ENCODE results near the gene FAF1. TPM values are rescaled to one million over a fixed set of nuclear protein-coding genes. Genes with fewer than 3 reads are reported as not detected.

Gene FAF1
- total and polyA plus RNA-seq, 2 donors (not counting 3 experiments of a cell fraction or from before 2014, with no cell fraction given): 9.0 to 57.6 TPM

GRCh38 chr1:50702395-50702794, 257.7 kb downstream of the FAF1 start:
- no peaks in the 10 kb centered on the region for H3K27me3 ChIP-seq (ENCODE audit: control insufficient read depth in 2 of 2, insufficient read depth in 2 of 2, low read length in 2 of 2)
- BruUV-seq (replicated peaks): no TSS peak
- no peak overlapping the region for H3K27ac ChIP-seq (ENCODE audit: insufficient read depth, low read depth, low read length)
- FAIRE-seq: no peak
- ChIA-PET CTCF (interaction anchor here (0.6 to 5.2 kb wide), 4 partner anchors 29 to 334 kb away, joined by 3 to 142 read pairs (median 55); no protein-coding TSS in a partner anchor), POLR2A (no interaction called here)
- dilution Hi-C loops (cut with MboI; ENCODE audit: extremely low pct_ligation_motif_present, low sequenced_read_pairs) (no loop called here), intact Hi-C loops (cut with micrococcal nuclease) (loop anchor here (5.0 kb wide), 1 partner anchor 95 kb away; no protein-coding TSS in a partner anchor)
- H3K4me3 ChIP-seq (replicated peaks in 1 of 3; ENCODE audit: insufficient read depth in 1 of 3, low read depth in 1 of 3, low read length in 3 of 3): no peak overlapping the region
- no peaks in the 10 kb centered on the region for H3K9me1 ChIP-seq (replicated peaks; ENCODE audit: control insufficient read depth, extremely low read depth, insufficient read depth, low read length)
- no peaks in the 10 kb centered on the region for H3K79me2 ChIP-seq (ENCODE audit: control insufficient read depth, insufficient read depth, low read length)
- no peaks in the 10 kb centered on the region for H3K4me1 ChIP-seq (ENCODE audit: control insufficient read depth, extremely low read depth, insufficient read depth, low read length)
- DNase-seq (ENCODE audit: low read depth, low spot score): no peak
- TF ChIP-seq CTCF (IDR thresholded peaks at IDR 0.05; ENCODE audit: extremely low read depth in 1 of 2, insufficient read depth in 1 of 2, low read depth in 1 of 2, low read length in 2 of 2) (no peak), GATA2 (IDR thresholded peaks at IDR 0.05; ENCODE audit: insufficient read depth, insufficient read length, low read depth, low read length) (no peak), POLR2A (IDR thresholded peaks at IDR 0.05; ENCODE audit: low read depth, low read length) (no peak), MYC (IDR thresholded peaks at IDR 0.05; ENCODE audit: low read depth, low read length) (no peak), POLR2AphosphoS5 (IDR thresholded peaks at IDR 0.05; ENCODE audit: insufficient read depth, low read depth, low read length) (no peak), JUN (IDR thresholded peaks at IDR 0.05; ENCODE audit: borderline replicate concordance, insufficient read depth, insufficient read length, low read depth) (no peak), FOS (IDR thresholded peaks at IDR 0.05; ENCODE audit: borderline replicate concordance, insufficient read depth, low read length) (no peak)
- H3K4me2 ChIP-seq (ENCODE audit: insufficient read depth, low read length): no peak overlapping the region
- no peak overlapping the region for H2AFZ ChIP-seq (ENCODE audit: low read depth, low read length)
- no peak overlapping the region for H3K9ac ChIP-seq (replicated peaks; ENCODE audit: extremely low read depth, insufficient read depth, low read length)
- no peaks in the 10 kb centered on the region for H3K36me3 ChIP-seq (ENCODE audit: control insufficient read depth in 2 of 2, extremely low read depth in 1 of 2, insufficient read depth in 2 of 2, low read length in 2 of 2)
- H4K20me1 ChIP-seq (replicated peaks; ENCODE audit: control insufficient read depth, extremely low read depth, insufficient read depth, low read length): no peaks in the 10 kb centered on the region
- H3K9me3 ChIP-seq (replicated peaks; ENCODE audit: control insufficient read depth, insufficient read depth, low read length): no peaks in the 10 kb centered on the region
